ENCODE results near the gene ADCY3.

The ADCY3 gene

GRCh38 chr2:24943427-24944053 lies 23.5 kb upstream of the ADCY3 start:
- H4K20me1 ChIP-seq (ENCODE audit: insufficient read depth, low read length): no peaks in the 10 kb centered on the region
- ATAC-seq (ENCODE audit: insufficient read depth, low read depth): no peak
- no peak overlapping the region for H3K27ac ChIP-seq (ENCODE audit: low read length)
- H3K4me3 ChIP-seq (ENCODE audit: low read depth in 1 of 2, low read length in 2 of 2): no peak overlapping the region
- H3K9me3 ChIP-seq (ENCODE audit: insufficient read depth, low read length, severe bottlenecking): no peaks in the 10 kb centered on the region
- H3K36me3 ChIP-seq (ENCODE audit: insufficient read depth, low read length): peaks cover 30% of the 10 kb centered on the region
- no peaks in the 10 kb centered on the region for H3K79me2 ChIP-seq (ENCODE audit: insufficient read depth, low read length)
- no peaks in the 10 kb centered on the region for H3K27me3 ChIP-seq (ENCODE audit: insufficient read depth, low read length, poor library complexity)
- TF ChIP-seq EZH2 (IDR thresholded peaks at IDR 0.05; ENCODE audit: borderline replicate concordance, low read depth, low read length, severe bottlenecking) (no peak), CTCF (IDR thresholded peaks at IDR 0.05; ENCODE audit: borderline replicate concordance, extremely low read depth, low read length, poor library complexity, severe bottlenecking) (no peak)
- H3K4me1 ChIP-seq (ENCODE audit: insufficient read depth, low read length): no peaks in the 10 kb centered on the region
- H3K9ac ChIP-seq (ENCODE audit: low read depth, low read length): no peak overlapping the region
- no peak for DNase-seq
- H2AFZ ChIP-seq (ENCODE audit: low read depth, low read length): no peak overlapping the region
- no peak overlapping the region for H3K4me2 ChIP-seq (ENCODE audit: insufficient read depth, low read length)

DNA sequence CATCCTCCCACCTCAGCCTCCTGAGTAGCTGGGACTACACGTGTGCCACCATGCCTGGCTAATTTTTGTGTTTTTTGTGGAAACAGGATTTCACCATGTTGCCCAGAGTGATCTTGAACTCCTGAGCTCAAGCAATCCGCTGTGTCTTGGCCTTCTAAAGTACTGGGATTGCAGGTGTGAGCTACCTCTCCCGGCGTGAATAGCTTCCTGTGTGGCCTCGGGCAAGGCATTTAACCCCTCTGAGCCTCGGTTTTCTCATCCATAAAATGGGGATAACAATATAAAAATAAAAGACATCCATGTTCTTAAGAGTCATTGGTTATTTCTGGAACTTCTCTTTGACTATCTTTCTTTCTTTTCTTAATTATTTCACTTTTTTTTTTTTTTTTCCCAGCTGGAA lies 19.3 kb upstream of the ADCY3 start:
- H2AFZ ChIP-seq (ENCODE audit: low read depth, low read length): no peak overlapping the region
- no peaks in the 10 kb centered on the region for H3K36me3 ChIP-seq (ENCODE audit: insufficient read depth, low read length)
- H3K4me1 ChIP-seq (ENCODE audit: insufficient read depth, low read length): no peaks in the 10 kb centered on the region
- H4K20me1 ChIP-seq (ENCODE audit: insufficient read depth, low read length): no peaks in the 10 kb centered on the region
- ATAC-seq (ENCODE audit: insufficient read depth, low read depth) (no peak), DNase-seq (no peak)
- H3K4me2 ChIP-seq (ENCODE audit: insufficient read depth, low read length): no peak overlapping the region
- H3K79me2 ChIP-seq (ENCODE audit: insufficient read depth, low read length): no peaks in the 10 kb centered on the region
- H3K9ac ChIP-seq (ENCODE audit: low read depth, low read length): no peak overlapping the region
- no peak overlapping the region for H3K27ac ChIP-seq (ENCODE audit: low read length)
- TF ChIP-seq EZH2 (IDR thresholded peaks at IDR 0.05; ENCODE audit: borderline replicate concordance, low read depth, low read length, severe bottlenecking) (no peak), CTCF (IDR thresholded peaks at IDR 0.05; ENCODE audit: borderline replicate concordance, extremely low read depth, low read length, poor library complexity, severe bottlenecking) (no peak)
- H3K9me3 ChIP-seq (ENCODE audit: insufficient read depth, low read length, severe bottlenecking): no peaks in the 10 kb centered on the region
- no peak overlapping the region for H3K4me3 ChIP-seq (ENCODE audit: low read depth in 1 of 2, low read length in 2 of 2)
- no peaks in the 10 kb centered on the region for H3K27me3 ChIP-seq (ENCODE audit: insufficient read depth, low read length, poor library complexity)

DNA sequence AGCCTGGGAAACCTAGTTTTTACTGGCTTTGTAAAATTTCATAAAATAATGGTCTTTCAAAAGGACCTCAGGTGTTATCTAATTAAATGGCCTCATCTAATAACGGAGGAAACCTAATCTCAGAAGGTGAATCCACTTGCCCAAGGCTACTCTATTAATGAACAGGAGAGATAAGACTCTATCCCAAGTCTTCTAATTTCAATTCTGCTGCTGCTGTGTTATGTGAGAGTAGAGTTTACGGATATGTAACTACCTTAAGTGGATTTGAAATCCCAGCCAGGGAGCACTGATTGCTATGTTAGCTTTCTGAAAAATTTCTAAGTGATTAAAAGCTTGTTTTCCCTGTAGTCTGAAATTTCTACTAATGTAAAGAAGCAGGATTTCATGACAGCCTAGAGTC lies 17.2 kb upstream of the ADCY3 start:
- Histone ChIP-seq H3K79me2 (ENCODE audit: insufficient read depth, low read length) (no peaks in the 10 kb centered on the region), H2AFZ (ENCODE audit: low read depth, low read length) (no peak overlapping the region), H3K27ac (ENCODE audit: low read length) (no peak overlapping the region), H3K4me2 (ENCODE audit: insufficient read depth, low read length) (no peak overlapping the region), H3K36me3 (ENCODE audit: insufficient read depth, low read length) (no peaks in the 10 kb centered on the region), H3K9me3 (ENCODE audit: insufficient read depth, low read length, severe bottlenecking) (no peaks in the 10 kb centered on the region), H3K4me1 (ENCODE audit: insufficient read depth, low read length) (no peaks in the 10 kb centered on the region), H4K20me1 (ENCODE audit: insufficient read depth, low read length) (no peaks in the 10 kb centered on the region), H3K27me3 (ENCODE audit: insufficient read depth, low read length, poor library complexity) (no peaks in the 10 kb centered on the region), H3K4me3 (ENCODE audit: low read depth in 1 of 2, low read length in 2 of 2) (no peak overlapping the region), H3K9ac (ENCODE audit: low read depth, low read length) (no peak overlapping the region)
- TF ChIP-seq EZH2 (IDR thresholded peaks at IDR 0.05; ENCODE audit: borderline replicate concordance, low read depth, low read length, severe bottlenecking) (no peak), CTCF (IDR thresholded peaks at IDR 0.05; ENCODE audit: borderline replicate concordance, extremely low read depth, low read length, poor library complexity, severe bottlenecking) (no peak)
- ATAC-seq (ENCODE audit: insufficient read depth, low read depth) (no peak), DNase-seq (no peak)

Data from DND-41 (cell line).